Adrenal gland (tissue), 5 donors: ENCODE results near the gene SLC6A3.

Experiments
- CTCF ChIP-seq, 6 experiments: fragments of 450-650 bp in 4 of 6; fragments of 200-600 bp in 2 of 6; sonication (generic) in 1 of 6; IDR thresholded peaks; 1 replicate in 5 of 6; 2 replicates in 1 of 6; pipeline versions ENCODE4 v1.5.1 to v1.8.0; 2016 to 2021; ENCODE audit warnings: antibody characterized with exemption in 6 of 6, mild to moderate bottlenecking in 2 of 6, moderate library complexity in 1 of 6
- POLR2A ChIP-seq, 2 donors: fragments of 450-650 bp; IDR thresholded peaks; one replicate each; pipeline ENCODE4 v1.6.1; 2017; ENCODE audit warnings: antibody characterized with exemption in 2 of 2, mild to moderate bottlenecking in 2 of 2, moderate library complexity in 1 of 2
- donor health status: DM: no; HTN: no; CAD: no.

DNA sequence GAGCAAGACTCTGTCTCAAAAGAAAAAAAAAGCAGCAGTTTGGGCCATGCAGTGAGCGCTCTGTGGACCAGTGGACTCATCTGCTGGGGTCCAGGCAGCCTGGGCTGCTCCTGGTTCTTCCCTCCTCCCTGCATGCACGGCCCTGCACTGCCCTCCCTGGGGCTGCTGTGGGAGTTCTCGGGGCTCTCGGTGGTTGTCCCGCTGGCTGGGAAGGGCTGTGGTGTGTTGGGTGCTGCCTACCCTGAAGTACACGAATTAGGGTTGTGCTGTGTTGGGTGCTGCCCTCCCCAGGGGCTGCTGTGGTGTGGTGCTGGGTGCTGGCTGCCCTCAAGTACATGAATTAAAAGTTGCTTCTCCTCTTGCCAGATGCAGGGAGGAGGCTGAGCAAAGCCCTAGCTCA lies 82.1 kb downstream of the SLC6A3 start:
- no peak for TF ChIP-seq CTCF (IDR thresholded peaks at IDR 0.05)
- TF ChIP-seq POLR2A (IDR thresholded peaks at IDR 0.05): no peak
